ENCODE results near the gene NT5C. TPM values are rescaled to one million over a fixed set of nuclear protein-coding genes. Genes with fewer than 3 reads are reported as not detected.

The NT5C gene
- total RNA-seq, 2 donors from 2014 or later, result 120 to 166 TPM

DNA sequence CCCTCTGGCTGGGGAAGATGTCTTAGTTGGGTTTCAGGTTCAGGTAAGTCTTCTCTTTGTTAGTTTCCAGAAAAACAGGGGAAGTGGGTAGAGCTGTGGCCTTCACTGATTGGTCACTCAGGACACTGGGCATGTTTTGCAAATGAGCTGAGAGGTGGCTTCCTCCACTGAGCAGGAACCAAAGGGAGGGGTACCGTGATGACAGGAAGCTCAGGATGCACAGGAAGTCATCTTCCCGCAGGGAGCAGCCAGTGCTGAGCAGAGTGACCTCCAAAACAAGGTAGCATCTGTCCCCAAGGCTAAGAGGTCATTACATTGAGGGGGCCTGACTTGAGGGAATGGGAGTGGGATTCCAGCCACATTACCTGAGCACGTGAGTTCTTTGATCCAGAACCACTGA lies 5.6 kb downstream of the NT5C start:
- Histone ChIP-seq H3K27me3 (replicated peaks; ENCODE audit: insufficient read depth) (no peaks in the 10 kb centered on the region), H3K36me3 (no peaks in the 10 kb centered on the region), H3K27ac (no peak overlapping the region), H3K4me3 (no peak overlapping the region), H3K4me1 (replicated peaks) (peaks cover 5% of the 10 kb centered on the region), H3K9me3 (no peaks in the 10 kb centered on the region)
- intact Hi-C loops (cut with DNase I), result no loop called here
- WGBS, result 61% methylated on average over 3 of the region's 3 CpGs
- no peak for DNase-seq (ENCODE audit: low spot score)
- TF ChIP-seq, protein P1, sequence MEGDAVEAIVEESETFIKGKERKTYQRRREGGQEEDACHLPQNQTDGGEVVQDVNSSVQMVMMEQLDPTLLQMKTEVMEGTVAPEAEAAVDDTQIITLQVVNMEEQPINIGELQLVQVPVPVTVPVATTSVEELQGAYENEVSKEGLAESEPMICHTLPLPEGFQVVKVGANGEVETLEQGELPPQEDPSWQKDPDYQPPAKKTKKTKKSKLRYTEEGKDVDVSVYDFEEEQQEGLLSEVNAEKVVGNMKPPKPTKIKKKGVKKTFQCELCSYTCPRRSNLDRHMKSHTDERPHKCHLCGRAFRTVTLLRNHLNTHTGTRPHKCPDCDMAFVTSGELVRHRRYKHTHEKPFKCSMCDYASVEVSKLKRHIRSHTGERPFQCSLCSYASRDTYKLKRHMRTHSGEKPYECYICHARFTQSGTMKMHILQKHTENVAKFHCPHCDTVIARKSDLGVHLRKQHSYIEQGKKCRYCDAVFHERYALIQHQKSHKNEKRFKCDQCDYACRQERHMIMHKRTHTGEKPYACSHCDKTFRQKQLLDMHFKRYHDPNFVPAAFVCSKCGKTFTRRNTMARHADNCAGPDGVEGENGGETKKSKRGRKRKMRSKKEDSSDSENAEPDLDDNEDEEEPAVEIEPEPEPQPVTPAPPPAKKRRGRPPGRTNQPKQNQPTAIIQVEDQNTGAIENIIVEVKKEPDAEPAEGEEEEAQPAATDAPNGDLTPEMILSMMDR (IDR thresholded peaks at IDR 0.05), result no peak
- TF ChIP-seq POLR2AphosphoS5 (IDR thresholded peaks at IDR 0.05) (no peak), POLR2A (IDR thresholded peaks at IDR 0.05) (no peak)

DNA sequence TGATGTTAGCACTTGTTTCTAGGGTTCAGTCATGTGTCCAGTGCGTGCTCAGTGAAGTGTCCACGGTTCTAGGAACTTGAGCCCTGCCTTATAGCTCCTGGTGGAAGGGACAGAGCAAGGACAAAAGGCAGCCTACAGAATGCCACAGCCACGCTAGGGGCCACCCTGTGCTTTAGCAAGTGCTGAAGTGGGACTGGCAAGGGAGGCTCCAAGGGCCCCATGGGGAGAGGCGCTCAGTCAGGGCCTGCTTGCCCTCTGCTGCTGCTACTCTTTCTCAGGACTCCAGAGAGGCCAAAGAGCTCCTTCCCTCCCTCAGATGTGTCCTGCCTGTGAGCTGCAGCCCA lies 6.8 kb downstream of the NT5C start:
- Histone ChIP-seq H3K4me3 (no peak overlapping the region), H3K36me3 (no peaks in the 10 kb centered on the region), H3K4me1 (replicated peaks) (no peaks in the 10 kb centered on the region), H3K27ac (no peak overlapping the region), H3K27me3 (replicated peaks; ENCODE audit: insufficient read depth) (no peaks in the 10 kb centered on the region), H3K9me3 (no peaks in the 10 kb centered on the region)
- TF ChIP-seq POLR2A (IDR thresholded peaks at IDR 0.05) (no peak), POLR2AphosphoS5 (IDR thresholded peaks at IDR 0.05) (no peak)
- TF ChIP-seq, protein P1 (IDR thresholded peaks at IDR 0.05), result no peak
- no peak for DNase-seq (ENCODE audit: low spot score)
- WGBS, result 86% methylated on average over 4 of the region's 4 CpGs
- intact Hi-C loops (cut with DNase I), result no loop called here

DNA sequence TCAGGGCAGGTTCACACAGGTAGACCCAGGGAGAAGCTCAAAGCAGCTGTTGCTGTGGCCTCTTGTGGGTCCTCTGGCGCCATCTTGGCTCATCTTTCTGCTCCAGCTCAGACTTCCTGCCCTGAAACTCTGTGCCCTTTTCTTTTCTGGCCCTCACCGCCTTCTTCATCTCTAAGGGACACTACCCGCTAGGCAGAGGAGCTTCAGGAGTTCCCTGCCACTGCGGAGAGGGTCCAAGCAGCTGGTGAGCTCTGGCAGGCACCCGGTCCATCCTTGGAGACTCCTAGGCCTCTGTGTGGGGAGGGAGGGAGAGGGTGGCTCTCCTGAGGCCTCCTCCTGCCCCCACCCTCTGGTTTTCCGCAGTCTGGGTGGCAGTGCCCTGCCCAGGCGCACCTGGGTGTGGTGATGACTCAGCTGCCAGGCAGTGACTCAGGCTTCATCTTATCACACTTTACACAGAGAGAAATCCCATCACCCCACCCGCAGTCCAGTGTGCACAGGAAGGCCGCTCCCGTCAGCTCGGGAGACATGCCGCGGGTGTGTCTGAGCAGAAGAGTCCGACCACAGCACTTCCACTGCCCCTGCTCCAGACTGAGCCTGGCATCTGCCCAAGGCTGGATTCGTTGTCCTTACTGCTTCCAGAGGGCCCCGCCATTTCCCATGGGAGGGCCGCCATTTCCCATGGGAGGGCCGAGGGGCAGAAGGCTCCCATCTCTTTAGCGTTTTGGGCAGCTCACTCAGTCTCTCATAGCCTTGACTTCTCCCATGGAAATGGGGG lies 7.3 kb downstream of the NT5C start:
- peak; percentile 34 for DNase-seq (ENCODE audit: low spot score)
- Histone ChIP-seq H3K4me1 (replicated peaks) (no peaks in the 10 kb centered on the region), H3K4me3 (no peak overlapping the region), H3K9me3 (no peaks in the 10 kb centered on the region), H3K27me3 (replicated peaks; ENCODE audit: insufficient read depth) (no peaks in the 10 kb centered on the region), H3K36me3 (no peaks in the 10 kb centered on the region), H3K27ac (no peak overlapping the region)
- TF ChIP-seq POLR2AphosphoS5 (IDR thresholded peaks at IDR 0.05) (peak; percentile 30), POLR2A (IDR thresholded peaks at IDR 0.05) (peak; percentile 49)
- TF ChIP-seq, protein P1 (IDR thresholded peaks at IDR 0.05), result no peak
- WGBS, result 70% methylated on average over 17 of the region's 19 CpGs
- intact Hi-C loops (cut with DNase I), result no loop called here

DNA sequence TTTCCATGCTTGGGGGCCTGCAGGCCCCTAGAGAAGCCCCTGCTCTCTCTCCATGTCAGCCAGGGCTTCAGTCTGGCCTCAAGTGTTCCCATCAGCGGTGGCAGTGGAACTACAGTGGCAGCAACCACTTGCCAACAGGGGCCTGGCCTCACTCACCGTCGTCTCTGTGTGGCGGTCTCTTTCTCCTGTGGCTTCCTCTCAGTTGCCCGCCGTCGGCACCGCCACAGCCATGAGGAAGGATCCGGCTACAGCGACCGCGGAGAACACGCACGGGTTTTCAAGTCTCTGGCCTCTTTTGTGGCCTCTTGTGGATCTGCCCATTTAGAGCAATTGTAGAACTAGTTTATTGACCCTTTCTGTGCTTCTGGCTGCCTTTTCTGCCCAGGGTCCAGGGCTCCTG lies 13.2 kb downstream of the NT5C start:
- 89% methylated on average over 14 of the region's 14 CpGs for WGBS
- TF ChIP-seq POLR2AphosphoS5 (IDR thresholded peaks at IDR 0.05) (no peak), POLR2A (IDR thresholded peaks at IDR 0.05) (no peak)
- TF ChIP-seq, protein P1 (IDR thresholded peaks at IDR 0.05), result no peak
- no peak overlapping the region for H3K27ac ChIP-seq
- intact Hi-C loops (cut with DNase I), result no loop called here
- no peak overlapping the region for H3K4me3 ChIP-seq
- H3K4me1 ChIP-seq (replicated peaks), result no peaks in the 10 kb centered on the region
- H3K27me3 ChIP-seq (replicated peaks; ENCODE audit: insufficient read depth), result no peaks in the 10 kb centered on the region
- DNase-seq (ENCODE audit: low spot score), result no peak
- no peaks in the 10 kb centered on the region for H3K9me3 ChIP-seq
- H3K36me3 ChIP-seq, result no peaks in the 10 kb centered on the region

DNA sequence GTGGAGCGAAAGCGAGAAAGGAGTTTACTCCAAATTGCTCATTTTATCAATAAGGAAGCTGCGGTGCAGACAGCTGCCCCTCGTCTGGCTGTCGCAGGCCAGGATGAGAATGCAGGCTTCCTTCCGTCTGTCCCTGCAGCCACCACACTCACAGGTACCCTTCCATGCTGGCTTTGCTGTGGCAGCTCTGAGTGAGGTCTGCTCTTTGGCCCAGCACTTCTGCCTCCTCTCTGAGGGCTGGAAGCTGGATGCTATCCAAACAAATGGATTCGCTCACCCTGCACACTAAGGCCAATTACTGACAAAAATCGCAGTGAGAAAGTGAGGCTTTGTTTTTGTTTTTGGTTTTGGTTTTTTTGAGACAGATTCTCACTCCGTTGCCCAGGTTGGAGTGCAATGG lies 14.8 kb downstream of the NT5C start:
- no peak overlapping the region for H3K27ac ChIP-seq
- 75% methylated on average over 9 of the region's 9 CpGs for WGBS
- H3K9me3 ChIP-seq, result no peaks in the 10 kb centered on the region
- no peak for TF ChIP-seq POLR2AphosphoS5 (IDR thresholded peaks at IDR 0.05)
- TF ChIP-seq, protein P1 (IDR thresholded peaks at IDR 0.05), result no peak
- TF ChIP-seq POLR2A (IDR thresholded peaks at IDR 0.05), result no peak
- intact Hi-C loops (cut with DNase I), result no loop called here
- H3K27me3 ChIP-seq (replicated peaks; ENCODE audit: insufficient read depth), result no peaks in the 10 kb centered on the region
- no peaks in the 10 kb centered on the region for H3K36me3 ChIP-seq
- H3K4me1 ChIP-seq (replicated peaks), result no peaks in the 10 kb centered on the region
- DNase-seq (ENCODE audit: low spot score), result no peak
- no peak overlapping the region for H3K4me3 ChIP-seq
